K562 (cell line): Measurements from ENCODE around the gene NEU1. TPM values are rescaled to one million over a fixed set of nuclear protein-coding genes. Genes with fewer than 3 reads are reported as not detected.

Source experiments
- ATAC-seq: fragments of 200-7000 bp; cut with Tn5 transposase; 3 replicates; pipeline ENCODE4 v1.9.1; 2020; ENCODE audit warnings: moderate library complexity
- BruUV-seq: library from RNA; stranded (reverse); fragments of 400-500 nt; replicated peaks from 2 replicates; lab custom pipeline; 2021; lab: Mats Ljungman, UMichigan
- CTCF ChIA-PET: fragments of 300-600 bp; formaldehyde crosslinking; extraction: SDS; loops from one replicate; lab custom pipeline; 2021; ENCODE audit warnings: low intra/inter-chr PET ratio; lab: Yijun Ruan, JAX
- POLR2A ChIA-PET: fragments of 300-600, 350-650 bp; sonication (Branson Sonifier 250); formaldehyde crosslinking; extraction: SDS; loops from one replicate; lab custom pipeline; 2021; ENCODE audit warnings: antibody characterized with exemption, inconsistent platforms; lab: Yijun Ruan, JAX
- DNase-seq, 4 experiments: peaks; one replicate each; pipeline versions ENCODE4 v3.0.0 to v3.0.0-alpha.2; 2011 to 2018; ENCODE audit warnings: low spot score in 3 of 4, mixed read lengths in 3 of 4; ENCODE audit errors: extremely low read depth in 1 of 4
- FAIRE-seq: peaks from 2 replicates; lab custom pipeline; 2011; peaks lifted over from hg19 to GRCh38; lab: Jason Lieb, UNC
- H2AFZ ChIP-seq: 2 replicates; pipeline ENCODE4 v1.6.0; 2011; ENCODE audit warnings: low read depth, low read length, control low read depth, inconsistent platforms
- H3K27ac ChIP-seq: fragments of 200-600 bp; 3 replicates; pipeline ENCODE4 v1.8.0; 2011; ENCODE audit warnings: low read depth, mild to moderate bottlenecking, control low read depth, inconsistent platforms, low read length, moderate library complexity, mixed read lengths; ENCODE audit errors: extremely low read depth
- H3K27me3 ChIP-seq, 2 experiments: fragments of 300-600 bp in 1 of 2; 2 replicates in 1 of 2; 3 replicates in 1 of 2; pipeline versions ENCODE4 v1.6.0 to v1.8.0; 2011; ENCODE audit warnings: inconsistent platforms in 2 of 2, low read length in 2 of 2, mild to moderate bottlenecking in 1 of 2, mixed read lengths in 1 of 2, moderate library complexity in 1 of 2; ENCODE audit not compliant: control insufficient read depth in 2 of 2, insufficient read depth in 2 of 2
- H3K36me3 ChIP-seq: fragments of 300-600 bp; 3 replicates; pipeline ENCODE4 v1.8.0; 2011; ENCODE audit warnings: mild to moderate bottlenecking, low read length, inconsistent platforms; ENCODE audit not compliant: control insufficient read depth, insufficient read depth
- H3K4me1 ChIP-seq, 2 experiments: fragments of 200-600 bp in 1 of 2; replicated peaks in 1 of 2; 2 replicates in 1 of 2; 3 replicates in 1 of 2; pipeline versions ENCODE4 v1.5.1 to v1.8.0; 2011; ENCODE audit warnings: inconsistent platforms in 2 of 2, low read length in 2 of 2, mild to moderate bottlenecking in 1 of 2, mixed read lengths in 1 of 2, moderate library complexity in 1 of 2; ENCODE audit not compliant: control insufficient read depth in 2 of 2, insufficient read depth in 2 of 2
- H3K4me2 ChIP-seq: 2 replicates; pipeline ENCODE4 v1.6.1; 2011; ENCODE audit warnings: low read length, control low read depth, inconsistent platforms, mixed read lengths; ENCODE audit not compliant: insufficient read depth
- H3K4me3 ChIP-seq: fragments of 200-600 bp; sonication (generic), shearing (Covaris generic); 2 replicates; pipeline ENCODE4 v1.5.1; 2016; ENCODE audit warnings: control low read depth, inconsistent platforms
- H3K79me2 ChIP-seq: fragments of 200-600 bp; 3 replicates; pipeline ENCODE4 v1.8.0; 2011; ENCODE audit warnings: low read length, inconsistent platforms; ENCODE audit not compliant: control insufficient read depth, insufficient read depth
- H3K9ac ChIP-seq, 2 experiments: 2 replicates each; pipeline versions ENCODE4 v1.6.0 to v1.6.1; 2011; ENCODE audit warnings: low read depth in 2 of 2, low read length in 2 of 2, control low read depth in 1 of 2, inconsistent platforms in 1 of 2, mild to moderate bottlenecking in 1 of 2, mixed read lengths in 1 of 2; ENCODE audit not compliant: insufficient read depth in 1 of 2
- H3K9me1 ChIP-seq: one replicate; pipeline ENCODE4 v1.6.0; 2011; ENCODE audit warnings: inconsistent platforms, mild to moderate bottlenecking, low read length, moderate library complexity; ENCODE audit not compliant: control insufficient read depth, insufficient read depth
- H3K9me3 ChIP-seq: replicated peaks from 2 replicates; pipeline ENCODE4 v1.5.1; 2011; ENCODE audit warnings: low read depth, low read length, inconsistent platforms; ENCODE audit not compliant: control insufficient read depth, insufficient read depth
- H4K20me1 ChIP-seq: replicated peaks from 2 replicates; pipeline ENCODE4 v1.6.1; 2011; ENCODE audit warnings: low read length, inconsistent platforms, mixed read lengths; ENCODE audit not compliant: control insufficient read depth, insufficient read depth
- CSDE1 ChIP-seq, 2 experiments: fragments of 450-650 bp; IDR thresholded peaks; 2 replicates each; pipeline ENCODE4 v1.6.1; 2016; ENCODE audit warnings: mild to moderate bottlenecking in 1 of 2
- HEY1 ChIP-seq: fragments of 250-450 bp; sonication (Bioruptor Pico); IDR thresholded peaks from 2 replicates; pipeline ENCODE4 v1.5.0; 2020; ENCODE audit warnings: mild to moderate bottlenecking, moderate library complexity, borderline replicate concordance
- KAT2B ChIP-seq: IDR thresholded peaks from one replicate; pipeline ENCODE4 v1.6.1; 2012; ENCODE audit warnings: low read depth, mild to moderate bottlenecking, control low read depth, inconsistent platforms, low read length, moderate library complexity
- PPARD ChIP-seq: fragments of 250-450 bp; sonication (Bioruptor Pico); IDR thresholded peaks from 2 replicates; pipeline ENCODE4 v1.8.0; 2022; ENCODE audit warnings: inconsistent platforms, mild to moderate bottlenecking, moderate library complexity
- RAD21 ChIP-seq, 2 experiments: fragments of 250-450 bp in 1 of 2; fragments of 450-650 bp in 1 of 2; sonication (Bioruptor Pico) in 1 of 2; formaldehyde crosslinking in 1 of 2; IDR thresholded peaks in 1 of 2; conservative IDR thresholded peaks in 1 of 2; 2 replicates each; pipeline versions ENCODE4 v1.4.0 to v1.8.0; 2020 to 2022; ENCODE audit warnings: mild to moderate bottlenecking in 2 of 2, moderate library complexity in 1 of 2
- SIX5 ChIP-seq, 2 experiments: IDR thresholded peaks; 2 replicates each; pipeline ENCODE4 v1.6.1; 2011; ENCODE audit warnings: low read length in 2 of 2, borderline replicate concordance in 1 of 2, low read depth in 1 of 2, mild to moderate bottlenecking in 1 of 2, moderate library complexity in 1 of 2; ENCODE audit not compliant: insufficient read depth in 1 of 2
- SPI1 ChIP-seq: IDR thresholded peaks from 2 replicates; pipeline ENCODE4 v1.6.1; 2011; ENCODE audit warnings: low read depth, low read length, control low read depth, borderline replicate concordance
- ZBTB1 ChIP-seq: sonication (generic); formaldehyde crosslinking; IDR thresholded peaks from 2 replicates; pipeline ENCODE4 v1.8.1; 2023; ENCODE audit warnings: missing genetic modification reagents, low read depth, mild to moderate bottlenecking, borderline replicate concordance
- ZFP30 ChIP-seq: fragments of 250-450 bp; sonication (Bioruptor Pico); IDR thresholded peaks from 2 replicates; pipeline ENCODE4 v1.8.0; 2022; ENCODE audit warnings: moderate library complexity, mild to moderate bottlenecking, inconsistent platforms, borderline replicate concordance
- ZNF175 ChIP-seq: fragments of 200-800 bp; sonication (Bioruptor generic); IDR thresholded peaks from 2 replicates; pipeline ENCODE4 v1.6.1; 2016; ENCODE audit warnings: low read depth, mild to moderate bottlenecking, missing genetic modification characterization, missing compliant biosample characterization
- ZNF197 ChIP-seq: fragments of 200-800 bp; sonication (Bioruptor generic); IDR thresholded peaks from 2 replicates; pipeline ENCODE4 v1.6.1; 2016; ENCODE audit warnings: low read depth, missing genetic modification characterization, missing compliant biosample characterization
- WGBS: fragments of 100-300 bp; shearing (Covaris generic); methylation state at CpG from one replicate; pipeline ENCODE4 v1.1.6; 2016; ENCODE audit warnings: low coverage, mixed read lengths; ENCODE audit not compliant: insufficient coverage; ENCODE audit errors: missing lambda C conversion rate; 5-methylcytosine and 5-hydroxymethylcytosine counted together
- in situ Hi-C: fragments of 300-500 bp; cut with MboI; formaldehyde crosslinking; loops from 4 replicates; pipeline ENCODE4 v1.15.0; 2018; ENCODE audit warnings: inconsistent platforms, mixed read lengths
- intact Hi-C: fragments of 100-400 bp; cut with micrococcal nuclease; formaldehyde crosslinking; loops from 2 replicates; pipeline ENCODE4 v1.14.2; 2022
- polyA plus RNA-seq, 8 experiments: library from polyadenylated mRNA; depleted of rRNA in 4 of 8; stranded (reverse) in 5 of 8; unstranded in 3 of 8; fragments of >200 nt; fragmentation: Nextera tagmentation in 2 of 8; fragmentation: Illumina TruSeq in 1 of 8; extraction: Ambion mirVana in 2 of 8; extraction: Trizol in 1 of 8; gene quantifications; 2 replicates each; pipeline versions ENCODE4 v1.2.1 to v1.2.3, GENCODE V29; 2011 to 2014; ENCODE audit warnings: inconsistent platforms in 1 of 8, missing spikeins in 1 of 8
- total RNA-seq, 7 experiments: library from RNA; depleted of rRNA in 6 of 7; stranded (reverse); fragments of >200 nt in 6 of 7; fragmentation: Illumina TruSeq in 2 of 7; extraction: Trizol in 2 of 7; gene quantifications; 2 replicates each; pipeline versions ENCODE4 v1.2.1 to v1.2.3, GENCODE V29; 2011 to 2021; ENCODE audit warnings: low replicate concordance in 1 of 7

NEU1 gene
- total and polyA plus RNA-seq, 9 of the 15 experiments (the other 6 are each of a cell fraction or from before 2014, with no cell fraction given): 14.8 to 67.8 (median 51.0) TPM

DNA sequence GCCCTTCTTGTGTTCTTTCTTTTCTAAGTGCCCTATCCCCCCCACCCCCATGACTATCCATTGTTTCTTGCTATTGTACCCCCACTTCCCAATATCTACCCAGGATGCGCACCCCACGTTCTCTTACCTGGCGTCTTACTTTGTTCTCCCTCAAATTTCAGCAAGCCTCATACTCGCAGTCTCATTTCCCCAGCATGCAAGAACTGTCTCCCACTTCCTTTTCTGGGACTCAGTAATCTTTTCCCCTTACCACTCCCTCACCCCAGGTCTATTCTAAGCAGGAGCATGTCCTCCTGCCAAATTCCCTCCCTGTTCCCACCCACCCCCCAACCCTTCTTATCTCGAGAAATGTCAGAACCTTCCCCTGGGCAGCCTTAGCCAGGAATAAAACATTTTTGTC, 36.6 kb upstream of the NEU1 start:
- Histone ChIP-seq H3K4me3 (no peak overlapping the region), H3K79me2 (peaks cover 49% of the 10 kb centered on the region), H3K9ac (peak overlapping the region in 1 of 2 experiments; percentile 23; a peak in 1 of 4 replicates), H3K27ac (peak overlapping the region; percentile 34; the same call in 2 of the 3 replicates), H3K4me1 (peaks cover 34 to 43% of the 10 kb centered on the region in 2 experiments; a peak in 4 of 5 replicates), H3K9me3 (no peaks in the 10 kb centered on the region), H3K9me1 (no peaks in the 10 kb centered on the region), H3K4me2 (peak overlapping the region; percentile 40), H3K27me3 (no peaks in the 10 kb centered on the region), H3K36me3 (peaks cover 34% of the 10 kb centered on the region; the same call in 1 of the 3 replicates), H2AFZ (no peak overlapping the region), H4K20me1 (peaks cover 3% of the 10 kb centered on the region; the same call in 1 of the 2 replicates)
- TF ChIP-seq ZBTB1: no peak
- peak; percentile 81 for TF ChIP-seq SPI1
- ATAC-seq (no peak), DNase-seq (no peak), FAIRE-seq (peak; percentile 54)
- ChIA-PET CTCF (no interaction called here), POLR2A (interaction anchor here (1.0 to 2.4 kb wide), 4 partner anchors 15 to 69 kb away, joined by 3 to 10 read pairs (median 7); no protein-coding TSS in a partner anchor)
- BruUV-seq: no TSS peak
- in situ Hi-C loops (no loop called here), intact Hi-C loops (no loop called here)
- 49% methylated on average over 5 of the region's 5 CpGs for WGBS

- H2AFZ ChIP-seq: peak overlapping the region; percentile 95
- H3K9me3 ChIP-seq: no peaks in the 10 kb centered on the region
- in situ Hi-C loops (no loop called here), intact Hi-C loops (no loop called here)
- no peak for FAIRE-seq
- ChIA-PET POLR2A (interaction anchor here (0.6 to 2.4 kb wide), 14 partner anchors 9 to 234 kb away, joined by 3 to 10 read pairs (median 5); partner anchors contain the start of genes DXO, GPANK1, HSPA1B and NEU1), CTCF (no interaction called here)
- H3K9ac ChIP-seq: peak overlapping the region; percentile 91 to 99; a peak in 3 of 4 replicates
- WGBS: 9% methylated on average over 8 of the region's 8 CpGs
- peak; percentile 47 for ATAC-seq
- BruUV-seq: no TSS peak
- peaks cover 49% of the 10 kb centered on the region for H3K79me2 ChIP-seq
- peak in 2 of 4 experiments; percentile 51 to 71 for DNase-seq
- no peaks in the 10 kb centered on the region for H3K27me3 ChIP-seq
- H3K9me1 ChIP-seq: no peaks in the 10 kb centered on the region
- H3K4me1 ChIP-seq: peaks cover 31 to 43% of the 10 kb centered on the region in 2 experiments; a peak in 4 of 5 replicates
- H3K27ac ChIP-seq: peak overlapping the region; percentile 84
- H4K20me1 ChIP-seq: peaks cover 3% of the 10 kb centered on the region; the same call in 1 of the 2 replicates
- peak overlapping the region; percentile 68 for H3K4me3 ChIP-seq
- H3K4me2 ChIP-seq: peak overlapping the region; percentile 97
- H3K36me3 ChIP-seq: peaks cover 36% of the 10 kb centered on the region; the same call in 2 of the 3 replicates
- no peak for TF ChIP-seq PPARD
- TF ChIP-seq ZNF197 (CRISPR knock-in tag): 0 out of 2 replicates have a peak, but pooled peaks have one; percentile 75
- TF ChIP-seq ZFP30: peak; percentile 30; the same call in 1 of the 2 replicates
- TF ChIP-seq HEY1 (CRISPR knock-in tag): peak; percentile 61; the same call in 1 of the 2 replicates
- 0 out of 2 replicates have a peak, but pooled peaks have one; percentile 35 for TF ChIP-seq ZNF175 (CRISPR knock-in tag)
- peak; percentile 86 to 91 for TF ChIP-seq SIX5 (IDR thresholded peaks at IDR 0.05; ENCODE audit: borderline replicate concordance in 1 of 2, insufficient read depth in 1 of 2, low read depth in 1 of 2, low read length in 2 of 2)
- TF ChIP-seq RAD21 (CRISPR knock-in tag; conservative IDR thresholded peaks at IDR 0.05 in 1 of 2, IDR thresholded peaks at IDR 0.05 in 1 of 2): no peak
- TF ChIP-seq KAT2B: no peak
- no peak for TF ChIP-seq CSDE1 (IDR thresholded peaks at IDR 0.05)
These were observed 35.9 kb upstream of the NEU1 start for GRCh38 chr6:31898383-31899011.
